ENCODE data around the gene WFDC1. TPM values are rescaled to one million over a fixed set of nuclear protein-coding genes. Genes with fewer than 3 reads are reported as not detected.

WFDC1 gene
- total and polyA plus RNA-seq, 4 donors = 1.0 to 5.2 (median 2.9) TPM

GRCh38 chr16:84271037-84271436, 23.6 kb upstream of the WFDC1 start:
- H3K36me3 ChIP-seq (ENCODE audit: control insufficient read depth in 4 of 4, insufficient read depth in 3 of 4, low read depth in 1 of 4, low read length in 3 of 4) = no peaks in the 10 kb centered on the region
- H3K4me3 ChIP-seq (ENCODE audit: low read depth in 1 of 3, low read length in 3 of 3) = no peak overlapping the region
- WGBS = 64% methylated on average over 1 of the region's 1 CpG
- H3K27me3 ChIP-seq (ENCODE audit: control insufficient read depth in 4 of 4, insufficient read depth in 4 of 4, low read length in 3 of 4) = no peaks in the 10 kb centered on the region
- DNase-seq (ENCODE audit: low spot score) = no peak
- H3K4me1 ChIP-seq (ENCODE audit: control insufficient read depth in 4 of 4, insufficient read depth in 4 of 4, low read length in 3 of 4) = peaks cover 0 to 4% (median 0%) of the 10 kb centered on the region in 4 donors
- no peak for TF ChIP-seq NR2F2 (IDR thresholded peaks at IDR 0.05)
- TF ChIP-seq MAX (IDR thresholded peaks at IDR 0.05) = no peak
- TF ChIP-seq HNF4G (IDR thresholded peaks at IDR 0.05) = no peak
- no peak for TF ChIP-seq REST (IDR thresholded peaks at IDR 0.05)
- H3K27ac ChIP-seq (ENCODE audit: low read depth in 1 of 2, low read length in 2 of 2) = no peak overlapping the region
- H3K9me3 ChIP-seq (ENCODE audit: control insufficient read depth in 4 of 4, low read length in 3 of 4) = no peaks in the 10 kb centered on the region
- no peak overlapping the region for H3K9ac ChIP-seq (ENCODE audit: low read depth in 1 of 2, low read length in 2 of 2)

- Histone ChIP-seq H3K27me3 (ENCODE audit: control insufficient read depth in 4 of 4, insufficient read depth in 4 of 4, low read length in 3 of 4) (no peaks in the 10 kb centered on the region), H3K9me3 (ENCODE audit: control insufficient read depth in 4 of 4, low read length in 3 of 4) (no peaks in the 10 kb centered on the region), H3K36me3 (ENCODE audit: control insufficient read depth in 4 of 4, insufficient read depth in 3 of 4, low read depth in 1 of 4, low read length in 3 of 4) (no peaks in the 10 kb centered on the region), H3K4me1 (ENCODE audit: control insufficient read depth in 4 of 4, insufficient read depth in 4 of 4, low read length in 3 of 4) (peaks cover 0 to under 1% (median 0%) of the 10 kb centered on the region in 4 donors), H3K9ac (ENCODE audit: low read depth in 1 of 2, low read length in 2 of 2) (no peak overlapping the region), H3K27ac (ENCODE audit: low read depth in 1 of 2, low read length in 2 of 2) (no peak overlapping the region), H3K4me3 (ENCODE audit: low read depth in 1 of 3, low read length in 3 of 3) (no peak overlapping the region)
- 69% methylated on average over 4 of the region's 4 CpGs for WGBS
- TF ChIP-seq ZBTB33 (IDR thresholded peaks at IDR 0.05) = no peak
- TF ChIP-seq HNF4A (conservative IDR thresholded peaks at IDR 0.05) = no peak
- no peak for TF ChIP-seq REST (IDR thresholded peaks at IDR 0.05)
- no peak for TF ChIP-seq SP1 (IDR thresholded peaks at IDR 0.05)
- TF ChIP-seq RAD21 (IDR thresholded peaks at IDR 0.05) = no peak
- no peak for TF ChIP-seq EGR1 (IDR thresholded peaks at IDR 0.05; ENCODE audit: low read depth in 2 of 2)
- DNase-seq (ENCODE audit: low spot score) = no peak
Observed at GRCh38 chr16:84271866-84272265, 22.8 kb upstream of the WFDC1 start.

All from liver (tissue), 9 donors.